ENCODE data around the gene FBXO31.
A peak's percentile ranks its signal among the peaks of the same experiment; 100 is the strongest.
"Not testable (repeated sequence)": the region's sequence is repeated elsewhere in the genome, so short reads cannot be mapped to it uniquely, and the experiment has no call there.

FBXO31 gene

GRCh38 chr16:87410968-87411367, 27.4 kb upstream of the FBXO31 start:
- no peak for DNase-seq (ENCODE audit: low spot score)

- DNase-seq (ENCODE audit: low spot score), result no peak
Measured at GRCh38 chr16:87410530-87410929, 27.0 kb upstream of the FBXO31 start.

GRCh38 chr16:87409781-87410180, 26.2 kb upstream of the FBXO31 start:
- no peak for DNase-seq (ENCODE audit: low spot score)

GRCh38 chr16:87409153-87409552, 25.6 kb upstream of the FBXO31 start:
- DNase-seq (ENCODE audit: low spot score), result no peak

GRCh38 chr16:87407511-87408112, 24.0 kb upstream of the FBXO31 start:
- no peak for DNase-seq (ENCODE audit: low spot score)

GRCh38 chr16:87406495-87407088, 23.0 kb upstream of the FBXO31 start:
- DNase-seq (ENCODE audit: low spot score), result no peak

GRCh38 chr16:87404764-87405625, 21.4 kb upstream of the FBXO31 start:
- DNase-seq (ENCODE audit: low spot score), result no peak

- no peak for DNase-seq (ENCODE audit: low spot score)
Measured at GRCh38 chr16:87395181-87395842, 11.7 kb upstream of the FBXO31 start.

GRCh38 chr16:87393680-87394055, 10.1 kb upstream of the FBXO31 start:
- no peak for DNase-seq (ENCODE audit: low spot score)

GRCh38 chr16:87392821-87393679, 9.5 kb upstream of the FBXO31 start:
- DNase-seq (ENCODE audit: low spot score), result peak; percentile 34

- DNase-seq (ENCODE audit: low spot score), result peak; percentile 97
Measured at GRCh38 chr16:87391950-87392820, 8.6 kb upstream of the FBXO31 start, which contains the start of gene MAP1LC3B. Gene MAP1LC3B (plus strand): TSS chr16:87392336. CDS start chr16:87392428, 92 bp downstream.

- DNase-seq (ENCODE audit: low spot score), result no peak
Measured at GRCh38 chr16:87391324-87391949, 7.9 kb upstream of the FBXO31 start.

GRCh38 chr16:87390641-87391323, 7.2 kb upstream of the FBXO31 start:
- no peak for DNase-seq (ENCODE audit: low spot score)

GRCh38 chr16:87389914-87390313, 6.3 kb upstream of the FBXO31 start:
- not testable (repeated sequence) for DNase-seq (ENCODE audit: low spot score)

GRCh38 chr16:87389245-87389644, 5.7 kb upstream of the FBXO31 start:
- no peak for DNase-seq (ENCODE audit: low spot score)

GRCh38 chr16:87388818-87389134, 5.2 kb upstream of the FBXO31 start:
- DNase-seq (ENCODE audit: low spot score), result no peak

- peak; percentile 96 for DNase-seq (ENCODE audit: low spot score)
Measured at GRCh38 chr16:87387942-87388817, 4.6 kb upstream of the FBXO31 start.

- DNase-seq (ENCODE audit: low spot score), result not testable (repeated sequence)
Measured at GRCh38 chr16:87384875-87385167, 1.2 kb upstream of the FBXO31 start.

Data from activated CD4-positive, alpha-beta T cell treated with anti-CD3 and anti-CD28 coated beads, Interleukin-2, Interleukin-4, amounts not matched to agents 100 ng/mL and 50 ng/mL, durations not matched to agents 16 hours and 8 hours (primary cell).